SH-SY5Y (cell line): ENCODE data around the gene HLCS.

Experiments used
- GATA2 ChIP-seq: IDR thresholded peaks from 2 replicates; pipeline ENCODE4 v1.6.1; 2011; ENCODE audit warnings: mild to moderate bottlenecking, low read depth, low read length
- GATA3 ChIP-seq: IDR thresholded peaks from 2 replicates; pipeline ENCODE4 v1.6.1; 2011; ENCODE audit warnings: low read depth, mild to moderate bottlenecking, low read length, moderate library complexity

DNA sequence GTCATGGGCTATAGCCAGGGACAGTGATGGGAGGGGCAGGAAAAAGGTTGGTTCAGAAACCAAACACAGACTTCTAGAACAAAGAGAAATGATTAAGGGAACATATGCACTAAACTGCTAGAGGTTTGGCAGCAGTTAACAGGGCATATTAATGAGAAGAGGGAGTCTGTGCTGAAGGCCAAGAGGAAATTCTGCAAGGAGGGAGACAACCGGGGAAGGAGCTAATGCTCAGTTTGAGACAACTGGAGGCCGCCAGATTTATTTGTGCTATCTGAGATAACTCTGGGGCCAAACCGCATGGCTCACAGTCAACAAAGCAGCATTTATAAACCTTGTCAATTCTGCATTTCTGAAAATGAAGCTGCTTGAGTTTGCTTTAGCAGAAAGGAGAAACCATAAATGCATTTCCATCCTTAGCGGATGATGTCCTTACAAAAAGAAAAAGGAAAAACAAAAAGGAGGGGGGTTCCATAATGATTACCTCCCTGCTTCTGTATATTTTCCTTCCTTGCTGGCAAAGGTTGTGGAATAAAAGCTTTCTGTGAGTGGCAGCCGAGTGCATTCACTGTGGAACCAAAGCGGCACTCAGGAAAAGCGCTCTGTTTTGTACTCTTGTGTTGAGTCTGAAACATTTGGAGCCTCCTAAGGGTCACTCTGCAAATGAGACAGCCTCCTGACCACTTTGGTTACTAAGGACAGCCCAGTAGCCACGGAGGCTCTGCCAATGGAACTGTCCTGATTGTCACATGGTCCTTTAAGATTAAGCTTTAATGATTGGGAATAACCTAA is 197.2 kb downstream of the HLCS start:
- TF ChIP-seq GATA2, result no peak
- TF ChIP-seq GATA3, result no peak
